Measurements from ENCODE around the gene CRYBG1.
A peak's percentile ranks its signal among the peaks of the same experiment; 100 is the strongest.
"Not testable (repeated sequence)": the region's sequence is repeated elsewhere in the genome, so short reads cannot be mapped to it uniquely, and the experiment has no call there.

Gene CRYBG1

DNA sequence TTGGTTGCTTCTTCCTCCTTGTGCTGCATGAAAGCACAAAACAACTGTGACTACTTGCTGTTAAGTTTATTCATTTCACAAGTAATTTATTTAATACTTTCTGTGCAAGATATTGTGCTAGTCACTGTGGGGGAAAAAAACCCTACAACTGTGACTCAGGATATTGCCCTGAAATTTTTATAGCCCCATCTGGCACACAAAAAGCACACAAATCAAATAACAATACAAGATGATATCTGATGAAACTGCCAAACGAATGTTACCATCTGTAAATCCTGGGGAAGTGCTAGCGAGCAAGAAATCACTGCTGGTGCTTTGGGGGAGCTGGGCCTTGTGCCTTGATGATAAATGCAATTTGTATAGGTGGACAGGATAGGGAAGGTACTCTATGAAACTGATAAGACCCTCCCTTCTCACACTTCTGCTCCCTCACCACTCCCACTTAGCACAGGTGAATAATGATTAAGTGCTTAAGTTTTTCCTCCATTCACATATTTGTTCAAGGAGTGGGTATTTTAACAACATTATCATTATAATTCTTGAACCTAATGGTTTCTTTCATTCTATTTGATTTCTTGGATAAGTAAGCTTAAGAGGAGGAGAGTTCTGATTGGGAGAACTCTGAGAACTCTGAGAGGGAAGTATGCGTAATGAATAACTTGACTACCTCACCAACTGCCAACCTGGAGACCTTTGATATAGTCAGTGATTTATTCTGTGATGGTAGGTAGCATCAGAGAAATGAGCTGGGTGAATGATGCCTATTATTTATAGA lies 153.5 kb downstream of the CRYBG1 start:
- Histone ChIP-seq H3K27me3 (ENCODE audit: control insufficient read depth, insufficient read depth, low read length) (peaks cover 15% of the 10 kb centered on the region), H3K9me3 (ENCODE audit: control insufficient read depth, low read length) (no peaks in the 10 kb centered on the region), H3K36me3 (ENCODE audit: control insufficient read depth, insufficient read depth, low read length) (no peaks in the 10 kb centered on the region), H3K4me1 (ENCODE audit: control insufficient read depth, insufficient read depth, low read length) (peaks cover 29% of the 10 kb centered on the region), H3K9ac (ENCODE audit: low read length) (peak overlapping the region; percentile 75), H3K4me3 (ENCODE audit: low read length) (peak overlapping the region; percentile 90)

GRCh38 chr6:106514583-106514885 lies 154.0 kb downstream of the CRYBG1 start:
- Histone ChIP-seq H3K9me3 (ENCODE audit: control insufficient read depth, low read length) (no peaks in the 10 kb centered on the region), H3K4me3 (ENCODE audit: low read length) (no peak overlapping the region), H3K9ac (ENCODE audit: low read length) (no peak overlapping the region), H3K4me1 (ENCODE audit: control insufficient read depth, insufficient read depth, low read length) (peaks cover 31% of the 10 kb centered on the region), H3K27me3 (ENCODE audit: control insufficient read depth, insufficient read depth, low read length) (peaks cover 12% of the 10 kb centered on the region), H3K36me3 (ENCODE audit: control insufficient read depth, insufficient read depth, low read length) (no peaks in the 10 kb centered on the region)

DNA sequence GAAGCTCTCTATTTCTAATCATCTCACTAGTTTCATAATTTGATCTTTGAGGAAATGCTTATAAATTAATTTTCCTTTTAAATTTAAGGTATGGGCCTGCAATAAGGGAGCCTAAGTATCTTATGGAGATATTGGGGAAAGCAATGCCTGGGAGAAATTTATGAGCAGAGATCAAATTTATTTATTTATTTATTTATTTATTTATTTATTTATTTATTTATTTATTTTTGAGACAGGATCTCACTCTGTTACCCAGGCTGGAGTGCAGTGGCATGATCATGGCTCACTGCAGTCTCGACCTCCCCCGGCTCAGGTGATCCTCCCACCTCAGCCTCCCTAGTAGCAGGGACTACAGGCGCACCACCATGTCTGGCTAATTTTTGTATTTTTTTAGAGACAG lies 155.1 kb downstream of the CRYBG1 start:
- not testable (repeated sequence) for H3K4me3 ChIP-seq (ENCODE audit: low read length); H3K36me3 ChIP-seq (ENCODE audit: control insufficient read depth, insufficient read depth, low read length); H3K9me3 ChIP-seq (ENCODE audit: control insufficient read depth, low read length); H3K27me3 ChIP-seq (ENCODE audit: control insufficient read depth, insufficient read depth, low read length); H3K9ac ChIP-seq (ENCODE audit: low read length)
- H3K4me1 ChIP-seq (ENCODE audit: control insufficient read depth, insufficient read depth, low read length) = peaks cover 27% of the 10 kb centered on the region

DNA sequence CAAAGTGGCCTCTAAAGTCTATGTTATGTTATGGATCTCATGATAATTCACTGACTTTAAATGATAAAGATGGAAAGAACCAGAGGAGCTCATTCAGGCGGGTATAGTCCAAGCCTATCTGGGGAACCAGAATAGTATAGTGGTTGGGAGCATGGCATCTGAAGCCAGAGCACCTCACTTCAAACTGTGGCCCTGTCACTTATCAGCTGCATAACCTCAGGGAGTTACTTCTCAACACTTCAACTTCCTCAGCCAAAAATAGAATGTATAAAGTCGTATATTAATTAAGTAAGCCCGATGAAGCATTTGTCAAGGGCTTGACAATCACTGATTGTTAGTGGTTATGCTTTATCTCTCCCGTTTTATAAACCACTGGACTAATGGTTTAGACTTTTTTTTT lies 156.1 kb downstream of the CRYBG1 start:
- H3K27me3 ChIP-seq (ENCODE audit: control insufficient read depth, insufficient read depth, low read length) = no peaks in the 10 kb centered on the region
- H3K4me1 ChIP-seq (ENCODE audit: control insufficient read depth, insufficient read depth, low read length) = peaks cover 27% of the 10 kb centered on the region
- H3K36me3 ChIP-seq (ENCODE audit: control insufficient read depth, insufficient read depth, low read length) = no peaks in the 10 kb centered on the region

GRCh38 chr6:106517706-106518105 lies 157.2 kb downstream of the CRYBG1 start:
- H3K4me1 ChIP-seq (ENCODE audit: control insufficient read depth, insufficient read depth, low read length) = peaks cover 27% of the 10 kb centered on the region
- H3K36me3 ChIP-seq (ENCODE audit: control insufficient read depth, insufficient read depth, low read length) = no peaks in the 10 kb centered on the region
- no peak overlapping the region for H3K9ac ChIP-seq (ENCODE audit: low read length)
- H3K4me3 ChIP-seq (ENCODE audit: low read length) = no peak overlapping the region
- no peaks in the 10 kb centered on the region for H3K9me3 ChIP-seq (ENCODE audit: control insufficient read depth, low read length)
- H3K27me3 ChIP-seq (ENCODE audit: control insufficient read depth, insufficient read depth, low read length) = no peaks in the 10 kb centered on the region

More for the DNA sequence above, 156.1 kb downstream of the CRYBG1 start:
- H3K9me3 ChIP-seq (ENCODE audit: control insufficient read depth, low read length) = no peaks in the 10 kb centered on the region
- H3K4me3 ChIP-seq (ENCODE audit: low read length) = no peak overlapping the region
- no peak overlapping the region for H3K9ac ChIP-seq (ENCODE audit: low read length)

DNA sequence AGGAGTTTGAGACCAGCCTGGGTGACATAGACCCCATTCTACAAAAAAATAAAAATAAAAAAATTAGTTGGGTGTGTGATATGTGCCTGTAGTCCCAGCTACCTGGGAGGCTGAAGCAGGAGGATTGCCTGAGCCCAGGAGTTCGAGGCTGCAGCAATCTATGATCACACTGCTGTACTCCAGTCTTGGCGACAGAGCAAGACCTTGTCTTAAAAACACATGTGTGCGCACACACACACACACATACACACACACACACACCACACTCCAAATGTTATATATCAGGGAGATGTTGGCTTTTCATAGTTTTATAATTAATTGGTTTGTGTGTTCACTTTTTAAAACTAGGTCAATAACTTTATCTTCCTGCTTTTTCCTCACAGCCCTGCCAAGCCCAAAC lies 158.2 kb downstream of the CRYBG1 start:
- Histone ChIP-seq H3K36me3 (ENCODE audit: control insufficient read depth, insufficient read depth, low read length) (no peaks in the 10 kb centered on the region), H3K9me3 (ENCODE audit: control insufficient read depth, low read length) (no peaks in the 10 kb centered on the region), H3K27me3 (ENCODE audit: control insufficient read depth, insufficient read depth, low read length) (no peaks in the 10 kb centered on the region), H3K4me1 (ENCODE audit: control insufficient read depth, insufficient read depth, low read length) (peaks cover 27% of the 10 kb centered on the region), H3K4me3 (ENCODE audit: low read length) (no peak overlapping the region), H3K9ac (ENCODE audit: low read length) (no peak overlapping the region)

DNA sequence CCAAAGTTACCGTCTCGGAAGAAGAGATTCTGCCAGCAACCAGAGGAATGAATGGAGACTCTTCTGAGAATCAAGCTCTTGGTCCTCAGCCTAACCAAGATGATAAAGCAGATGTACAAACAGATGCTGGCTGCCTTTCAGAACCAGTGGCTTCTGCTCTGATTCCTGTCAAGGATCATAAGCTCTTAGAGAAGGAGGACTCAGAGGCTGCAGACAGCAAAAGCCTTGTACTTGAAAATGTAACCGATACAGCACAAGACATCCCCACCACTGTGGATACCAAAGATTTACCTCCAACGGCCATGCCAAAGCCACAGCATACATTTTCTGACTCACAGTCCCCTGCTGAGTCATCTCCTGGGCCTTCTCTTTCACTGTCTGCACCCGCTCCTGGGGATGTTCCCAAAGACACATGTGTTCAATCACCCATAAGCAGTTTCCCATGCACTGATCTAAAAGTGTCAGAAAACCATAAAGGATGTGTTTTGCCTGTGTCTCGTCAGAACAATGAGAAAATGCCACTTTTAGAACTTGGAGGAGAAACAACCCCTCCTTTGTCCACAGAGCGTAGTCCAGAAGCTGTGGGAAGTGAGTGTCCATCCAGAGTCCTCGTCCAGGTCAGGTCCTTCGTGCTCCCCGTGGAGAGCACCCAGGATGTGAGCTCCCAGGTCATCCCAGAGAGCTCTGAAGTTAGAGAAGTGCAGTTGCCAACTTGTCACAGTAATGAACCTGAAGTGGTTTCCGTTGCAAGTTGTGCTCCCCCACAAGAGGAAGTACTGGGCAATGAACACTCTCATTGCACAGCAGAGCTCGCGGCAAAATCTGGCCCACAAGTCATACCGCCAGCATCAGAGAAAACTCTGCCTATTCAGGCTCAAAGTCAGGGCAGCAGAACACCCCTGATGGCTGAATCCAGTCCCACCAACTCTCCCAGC lies 159.2 kb downstream of the CRYBG1 start:
- no peak overlapping the region for H3K9ac ChIP-seq (ENCODE audit: low read length)
- no peaks in the 10 kb centered on the region for H3K9me3 ChIP-seq (ENCODE audit: control insufficient read depth, low read length)
- no peak overlapping the region for H3K4me3 ChIP-seq (ENCODE audit: low read length)
- no peaks in the 10 kb centered on the region for H3K36me3 ChIP-seq (ENCODE audit: control insufficient read depth, insufficient read depth, low read length)
- H3K27me3 ChIP-seq (ENCODE audit: control insufficient read depth, insufficient read depth, low read length) = no peaks in the 10 kb centered on the region
- peaks cover 27% of the 10 kb centered on the region for H3K4me1 ChIP-seq (ENCODE audit: control insufficient read depth, insufficient read depth, low read length)

DNA sequence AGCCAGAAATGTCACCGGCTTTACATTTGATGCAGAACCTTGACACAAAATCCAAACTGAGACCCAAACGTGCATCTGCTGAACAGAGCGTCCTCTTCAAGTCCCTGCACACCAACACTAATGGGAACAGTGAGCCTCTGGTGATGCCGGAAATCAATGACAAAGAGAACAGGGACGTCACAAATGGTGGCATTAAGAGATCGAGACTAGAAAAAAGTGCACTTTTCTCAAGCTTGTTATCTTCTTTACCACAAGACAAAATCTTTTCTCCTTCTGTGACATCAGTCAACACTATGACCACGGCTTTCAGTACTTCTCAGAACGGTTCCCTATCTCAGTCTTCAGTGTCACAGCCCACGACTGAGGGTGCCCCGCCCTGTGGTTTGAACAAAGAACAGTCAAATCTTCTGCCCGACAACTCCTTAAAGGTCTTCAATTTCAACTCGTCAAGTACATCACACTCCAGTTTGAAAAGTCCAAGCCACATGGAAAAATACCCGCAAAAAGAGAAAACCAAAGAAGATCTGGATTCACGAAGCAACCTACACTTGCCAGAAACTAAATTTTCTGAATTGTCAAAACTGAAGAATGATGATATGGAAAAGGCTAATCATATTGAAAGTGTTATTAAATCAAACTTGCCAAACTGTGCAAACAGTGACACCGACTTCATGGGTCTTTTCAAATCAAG lies 160.3 kb downstream of the CRYBG1 start:
- Histone ChIP-seq H3K36me3 (ENCODE audit: control insufficient read depth, insufficient read depth, low read length) (no peaks in the 10 kb centered on the region), H3K9ac (ENCODE audit: low read length) (no peak overlapping the region), H3K9me3 (ENCODE audit: control insufficient read depth, low read length) (no peaks in the 10 kb centered on the region), H3K4me1 (ENCODE audit: control insufficient read depth, insufficient read depth, low read length) (peaks cover 18% of the 10 kb centered on the region), H3K27me3 (ENCODE audit: control insufficient read depth, insufficient read depth, low read length) (no peaks in the 10 kb centered on the region), H3K4me3 (ENCODE audit: low read length) (no peak overlapping the region)

DNA sequence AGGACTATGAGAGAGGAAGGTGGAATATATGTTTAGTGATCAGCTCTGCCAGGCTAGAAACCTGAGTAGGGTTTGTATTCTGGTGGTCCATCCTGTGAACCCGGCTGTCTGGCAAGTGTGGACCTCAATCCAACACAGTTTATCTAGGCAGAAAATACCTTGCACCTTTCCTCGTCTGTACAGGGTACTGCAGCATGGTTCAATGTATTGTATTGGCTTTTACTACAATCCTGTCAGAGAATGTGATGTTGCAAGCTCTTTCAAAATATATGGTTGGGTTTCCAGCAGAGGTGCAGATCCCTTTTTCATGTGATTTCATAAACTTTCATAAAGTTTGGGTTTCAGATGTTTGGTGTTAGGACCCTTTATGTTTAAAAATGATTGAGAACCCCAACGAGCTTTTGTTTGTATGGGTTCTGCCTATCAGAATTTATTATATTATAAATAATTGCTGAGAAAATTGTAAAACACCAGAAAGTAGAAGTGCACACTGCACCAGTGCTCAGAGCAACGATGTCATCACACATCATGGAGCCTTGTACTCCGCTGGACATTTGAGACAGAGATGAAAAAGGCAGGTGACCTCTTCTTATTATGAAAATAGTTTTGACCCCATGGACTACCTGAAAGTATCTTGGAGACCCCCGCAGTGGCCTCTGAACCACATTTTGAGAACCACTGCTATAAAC lies 162.2 kb downstream of the CRYBG1 start:
- Histone ChIP-seq H3K4me3 (ENCODE audit: low read length) (no peak overlapping the region), H3K4me1 (ENCODE audit: control insufficient read depth, insufficient read depth, low read length) (peaks cover 9% of the 10 kb centered on the region), H3K27me3 (ENCODE audit: control insufficient read depth, insufficient read depth, low read length) (no peaks in the 10 kb centered on the region), H3K9me3 (ENCODE audit: control insufficient read depth, low read length) (no peaks in the 10 kb centered on the region), H3K36me3 (ENCODE audit: control insufficient read depth, insufficient read depth, low read length) (no peaks in the 10 kb centered on the region), H3K9ac (ENCODE audit: low read length) (peak overlapping the region; percentile 30)

- H3K27me3 ChIP-seq (ENCODE audit: control insufficient read depth, insufficient read depth, low read length) = no peaks in the 10 kb centered on the region
- no peaks in the 10 kb centered on the region for H3K9me3 ChIP-seq (ENCODE audit: control insufficient read depth, low read length)
- no peaks in the 10 kb centered on the region for H3K36me3 ChIP-seq (ENCODE audit: control insufficient read depth, insufficient read depth, low read length)
- H3K4me3 ChIP-seq (ENCODE audit: low read length) = no peak overlapping the region
- H3K4me1 ChIP-seq (ENCODE audit: control insufficient read depth, insufficient read depth, low read length) = no peaks in the 10 kb centered on the region
- H3K9ac ChIP-seq (ENCODE audit: low read length) = peak overlapping the region; percentile 2
These were observed 164.8 kb downstream of the CRYBG1 start for GRCh38 chr6:106525107-106525881.

DNA sequence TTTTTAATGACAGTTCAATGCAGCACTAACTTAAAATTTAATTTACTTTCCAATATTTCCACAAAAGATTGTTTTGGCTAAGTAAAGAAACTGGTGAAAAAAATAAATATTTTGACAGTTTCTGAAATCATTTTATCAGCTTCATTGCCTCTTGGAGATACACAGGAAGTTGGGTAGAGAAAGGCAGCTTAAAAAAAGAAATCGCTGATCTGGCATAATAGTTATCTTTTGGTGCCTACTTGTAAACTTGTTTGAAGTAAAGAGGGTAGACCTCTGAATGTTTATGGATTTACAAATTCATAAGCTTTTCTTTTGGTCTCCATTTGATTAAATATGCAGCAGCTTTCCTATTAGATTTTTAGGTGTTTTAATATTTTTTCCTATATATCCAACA lies 165.4 kb downstream of the CRYBG1 start:
- no peaks in the 10 kb centered on the region for H3K9me3 ChIP-seq (ENCODE audit: control insufficient read depth, low read length)
- no peaks in the 10 kb centered on the region for H3K36me3 ChIP-seq (ENCODE audit: control insufficient read depth, insufficient read depth, low read length)
- H3K27me3 ChIP-seq (ENCODE audit: control insufficient read depth, insufficient read depth, low read length) = no peaks in the 10 kb centered on the region
- H3K4me3 ChIP-seq (ENCODE audit: low read length) = no peak overlapping the region
- H3K9ac ChIP-seq (ENCODE audit: low read length) = no peak overlapping the region
- H3K4me1 ChIP-seq (ENCODE audit: control insufficient read depth, insufficient read depth, low read length) = no peaks in the 10 kb centered on the region

Data from mucosa of stomach (tissue), 1 donor.